OCI-LY7 (cell line): Measurements from ENCODE around the gene PLD4. TPM values are rescaled to one million over a fixed set of nuclear protein-coding genes. Genes with fewer than 3 reads are reported as not detected.

ENCODE experiments used
- BruUV-seq: library from RNA; stranded (reverse); fragments of 400-500 nt; replicated peaks from 2 replicates; lab custom pipeline; 2021; lab: Mats Ljungman, UMichigan
- CTCF ChIA-PET: fragments of 300-600 bp; sonication (Branson Sonifier 250); formaldehyde crosslinking; loops from one replicate; lab custom pipeline; 2022; ENCODE audit warnings: antibody characterized with exemption; ENCODE audit not compliant: unreplicated experiment; lab: Charles Lee
- POLR2A ChIA-PET: fragments of 300-600 bp; sonication (Branson Sonifier 250); formaldehyde crosslinking; loops from one replicate; lab custom pipeline; 2022; ENCODE audit warnings: antibody characterized with exemption; lab: Charles Lee
- DNase-seq: peaks from one replicate; pipeline ENCODE4 v3.0.0-alpha.2; 2015; ENCODE audit warnings: low spot score
- H2AFZ ChIP-seq: fragments of 200-600 bp; sonication (generic), shearing (Covaris generic); 2 replicates; pipeline ENCODE4 v1.6.1; 2014; ENCODE audit warnings: mild to moderate bottlenecking, antibody characterized with exemption, low read length, moderate library complexity
- H3K27ac ChIP-seq: fragments of 200-600 bp; sonication (generic); 2 replicates; pipeline ENCODE4 v1.5.1; 2014; ENCODE audit warnings: mixed run types, low read depth, mild to moderate bottlenecking, moderate library complexity, low read length, inconsistent platforms; ENCODE audit not compliant: poor library complexity, severe bottlenecking
- H3K36me3 ChIP-seq: fragments of 200-600 bp; sonication (generic); 2 replicates; pipeline ENCODE4 v1.6.1; 2014; ENCODE audit warnings: mild to moderate bottlenecking, antibody characterized with exemption, low read length, moderate library complexity, mixed read lengths; ENCODE audit not compliant: insufficient read depth
- H3K4me1 ChIP-seq: fragments of 200-600 bp; sonication (generic); 2 replicates; pipeline ENCODE4 v1.5.1; 2014; ENCODE audit warnings: mild to moderate bottlenecking, low read length; ENCODE audit not compliant: insufficient read depth, poor library complexity, severe bottlenecking
- H3K4me2 ChIP-seq: fragments of 200-600 bp; sonication (generic); 2 replicates; pipeline ENCODE4 v1.6.1; 2014; ENCODE audit warnings: mild to moderate bottlenecking, low read length
- H3K4me3 ChIP-seq: fragments of 200-600 bp; sonication (generic); 2 replicates; pipeline ENCODE4 v1.5.1; 2014; ENCODE audit warnings: mild to moderate bottlenecking, low read depth, low read length; ENCODE audit not compliant: poor library complexity, severe bottlenecking
- H3K79me2 ChIP-seq: fragments of 200-600 bp; sonication (generic); 2 replicates; pipeline ENCODE4 v1.6.1; 2016; ENCODE audit warnings: low read depth, mild to moderate bottlenecking, low read length, moderate library complexity, mixed read lengths; ENCODE audit not compliant: insufficient read depth
- H3K9me2 ChIP-seq: fragments of 200-600 bp; sonication (generic); 2 replicates; pipeline ENCODE4 v1.6.1; 2016; ENCODE audit warnings: mild to moderate bottlenecking, low read length, mixed read lengths; ENCODE audit not compliant: insufficient read depth
- H3K9me3 ChIP-seq: fragments of 200-600 bp; sonication (generic); 2 replicates; pipeline ENCODE4 v1.6.1; 2014; ENCODE audit warnings: mild to moderate bottlenecking, mixed run types, low read length, mixed read lengths
- H4K20me1 ChIP-seq: fragments of 200-600 bp; sonication (generic); 2 replicates; pipeline ENCODE4 v1.6.1; 2014; ENCODE audit warnings: mild to moderate bottlenecking, antibody characterized with exemption, low read length, moderate library complexity, mixed read lengths; ENCODE audit not compliant: insufficient read depth
- CTCF ChIP-seq: fragments of 200-600 bp; sonication (generic); conservative IDR thresholded peaks from 2 replicates; pipeline ENCODE4 v1.5.1; 2014; ENCODE audit warnings: mild to moderate bottlenecking, antibody characterized with exemption, low read length, moderate library complexity, mixed read lengths
- EZH2phosphoT487 ChIP-seq: fragments of 200-600 bp; sonication (generic); IDR thresholded peaks from 2 replicates; pipeline ENCODE4 v1.6.1; 2018; ENCODE audit warnings: low read depth, borderline replicate concordance, mild to moderate bottlenecking, mixed run types, antibody characterized with exemption, low read length, moderate library complexity, mixed read lengths
- intact Hi-C: fragments of 100-400 bp; cut with micrococcal nuclease; formaldehyde crosslinking; loops from one replicate; pipeline ENCODE4 v1.10.0; 2022; ENCODE audit not compliant: unreplicated experiment
- total RNA-seq, 2 experiments: library from RNA; depleted of rRNA in 1 of 2; stranded (reverse); fragments of >200 nt in 1 of 2; shearing (Covaris generic) in 1 of 2; gene quantifications; 2 replicates each; pipeline ENCODE4 v1.2.3, GENCODE V29; 2014 to 2022

PLD4 gene
- total RNA-seq, 2 experiments from 2014 or later: 0.66 to 5.1 TPM

- H3K27ac ChIP-seq: no peak overlapping the region
- H3K4me3 ChIP-seq: no peak overlapping the region
- intact Hi-C loops: no loop called here
- TF ChIP-seq CTCF (no peak), EZH2phosphoT487 (no peak)
- no peak overlapping the region for H3K4me2 ChIP-seq
- no peaks in the 10 kb centered on the region for H3K36me3 ChIP-seq
- no TSS peak for BruUV-seq
- ChIA-PET CTCF (no interaction called here), POLR2A (no interaction called here)
- no peaks in the 10 kb centered on the region for H3K79me2 ChIP-seq
- H3K9me2 ChIP-seq: no peaks in the 10 kb centered on the region
- DNase-seq: no peak
- peaks cover 12% of the 10 kb centered on the region for H3K4me1 ChIP-seq
- 0 out of 2 replicates have a peak, but pooled peaks cover 7% of the 10 kb centered on the region for H3K9me3 ChIP-seq
- H2AFZ ChIP-seq: no peak overlapping the region
- no peaks in the 10 kb centered on the region for H4K20me1 ChIP-seq
Measured at GRCh38 chr14:104919993-104920315, 4.7 kb upstream of the PLD4 start.

GRCh38 chr14:104923640-104924420 lies 849 bp upstream of the PLD4 start:
- H3K79me2 ChIP-seq: no peaks in the 10 kb centered on the region
- H4K20me1 ChIP-seq: 0 out of 2 replicates have a peak, but pooled peaks cover 4% of the 10 kb centered on the region
- CTCF ChIA-PET: no interaction called here
- H3K4me3 ChIP-seq: no peak overlapping the region
- no peak overlapping the region for H2AFZ ChIP-seq
- H3K4me1 ChIP-seq: peaks cover 45% of the 10 kb centered on the region
- H3K4me2 ChIP-seq: no peak overlapping the region
- H3K27ac ChIP-seq: no peak overlapping the region
- TF ChIP-seq CTCF: no peak
- TF ChIP-seq EZH2phosphoT487: no peak
- 0 out of 2 replicates have a peak, but pooled peaks cover 7% of the 10 kb centered on the region for H3K9me3 ChIP-seq
- H3K9me2 ChIP-seq: no peaks in the 10 kb centered on the region
- intact Hi-C loops: no loop called here
- no TSS peak for BruUV-seq
- no peaks in the 10 kb centered on the region for H3K36me3 ChIP-seq
- POLR2A ChIA-PET: no interaction called here
- no peak for DNase-seq

- ChIA-PET POLR2A (no interaction called here), CTCF (no interaction called here)
- no peak for TF ChIP-seq CTCF
- no peak for TF ChIP-seq EZH2phosphoT487
- no TSS peak for BruUV-seq
- Histone ChIP-seq H3K4me1 (peaks cover 45% of the 10 kb centered on the region), H3K9me3 (0 out of 2 replicates have a peak, but pooled peaks cover 7% of the 10 kb centered on the region), H2AFZ (no peak overlapping the region), H3K27ac (no peak overlapping the region), H4K20me1 (0 out of 2 replicates have a peak, but pooled peaks cover 4% of the 10 kb centered on the region), H3K4me3 (peak overlapping the region; percentile 16), H3K4me2 (peak overlapping the region; percentile 84), H3K36me3 (no peaks in the 10 kb centered on the region), H3K79me2 (no peaks in the 10 kb centered on the region), H3K9me2 (no peaks in the 10 kb centered on the region)
- DNase-seq: no peak
- intact Hi-C loops: no loop called here
Measured at GRCh38 chr14:104925214-104925854, 655 bp downstream of the PLD4 start.
